ENCODE measurements around the gene PECR.

PECR gene

GRCh38 chr2:216081487-216082116 is at the start of gene PECR, which contains the start of gene TMEM169:
Gene PECR, minus strand, starts transcription at chr2:216081809. Its CDS starts 68 bp downstream, at chr2:216081741.
Gene TMEM169, plus strand, starts transcription at chr2:216081919. Its CDS starts 14,045 bp downstream, at chr2:216095964.
- Histone ChIP-seq H3K9me2 (replicated peaks; ENCODE audit: insufficient read depth, low read length) (no peaks in the 10 kb centered on the region), H3K36me3 (replicated peaks; ENCODE audit: insufficient read depth, low read length) (no peaks in the 10 kb centered on the region), H3K4me3 (ENCODE audit: low read length) (peak within 1 kb of the TSS; percentile 74), H3K79me2 (ENCODE audit: low read length) (peaks cover 20% of the 10 kb centered on the region), H3K4me2 (ENCODE audit: low read depth, low read length) (peak within 1 kb of the TSS; percentile 73), H3K9me3 (replicated peaks; ENCODE audit: insufficient read depth, low read length) (no peaks in the 10 kb centered on the region), H4K20me1 (ENCODE audit: insufficient read depth, low read length) (no peaks in the 10 kb centered on the region), H3F3A (ENCODE audit: insufficient read depth, low read length) (peaks cover 11% of the 10 kb centered on the region), H3K27me3 (replicated peaks; ENCODE audit: insufficient read depth, low read length) (no peaks in the 10 kb centered on the region), H3K4me1 (ENCODE audit: low read length) (peaks cover 12% of the 10 kb centered on the region), H3K9ac (ENCODE audit: low read length) (peak within 1 kb of the TSS; percentile 74), H3K27ac (ENCODE audit: low read length) (peak within 1 kb of the TSS; percentile 45; the same call in 1 of the 2 replicates), H2AFZ (ENCODE audit: low read length) (peak within 1 kb of the TSS; percentile 96)
- TF ChIP-seq, protein P1, sequence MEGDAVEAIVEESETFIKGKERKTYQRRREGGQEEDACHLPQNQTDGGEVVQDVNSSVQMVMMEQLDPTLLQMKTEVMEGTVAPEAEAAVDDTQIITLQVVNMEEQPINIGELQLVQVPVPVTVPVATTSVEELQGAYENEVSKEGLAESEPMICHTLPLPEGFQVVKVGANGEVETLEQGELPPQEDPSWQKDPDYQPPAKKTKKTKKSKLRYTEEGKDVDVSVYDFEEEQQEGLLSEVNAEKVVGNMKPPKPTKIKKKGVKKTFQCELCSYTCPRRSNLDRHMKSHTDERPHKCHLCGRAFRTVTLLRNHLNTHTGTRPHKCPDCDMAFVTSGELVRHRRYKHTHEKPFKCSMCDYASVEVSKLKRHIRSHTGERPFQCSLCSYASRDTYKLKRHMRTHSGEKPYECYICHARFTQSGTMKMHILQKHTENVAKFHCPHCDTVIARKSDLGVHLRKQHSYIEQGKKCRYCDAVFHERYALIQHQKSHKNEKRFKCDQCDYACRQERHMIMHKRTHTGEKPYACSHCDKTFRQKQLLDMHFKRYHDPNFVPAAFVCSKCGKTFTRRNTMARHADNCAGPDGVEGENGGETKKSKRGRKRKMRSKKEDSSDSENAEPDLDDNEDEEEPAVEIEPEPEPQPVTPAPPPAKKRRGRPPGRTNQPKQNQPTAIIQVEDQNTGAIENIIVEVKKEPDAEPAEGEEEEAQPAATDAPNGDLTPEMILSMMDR (IDR thresholded peaks at IDR 0.05; ENCODE audit: low read length), result no peak
- no peak for TF ChIP-seq EZH2 (optimal IDR thresholded peaks at IDR 0.05; ENCODE audit: low read depth, low read length)
- no peak for TF ChIP-seq EZH2phosphoT487 (IDR thresholded peaks at IDR 0.05; ENCODE audit: low read length)
- DNase-seq, result peak; percentile 85

DNA sequence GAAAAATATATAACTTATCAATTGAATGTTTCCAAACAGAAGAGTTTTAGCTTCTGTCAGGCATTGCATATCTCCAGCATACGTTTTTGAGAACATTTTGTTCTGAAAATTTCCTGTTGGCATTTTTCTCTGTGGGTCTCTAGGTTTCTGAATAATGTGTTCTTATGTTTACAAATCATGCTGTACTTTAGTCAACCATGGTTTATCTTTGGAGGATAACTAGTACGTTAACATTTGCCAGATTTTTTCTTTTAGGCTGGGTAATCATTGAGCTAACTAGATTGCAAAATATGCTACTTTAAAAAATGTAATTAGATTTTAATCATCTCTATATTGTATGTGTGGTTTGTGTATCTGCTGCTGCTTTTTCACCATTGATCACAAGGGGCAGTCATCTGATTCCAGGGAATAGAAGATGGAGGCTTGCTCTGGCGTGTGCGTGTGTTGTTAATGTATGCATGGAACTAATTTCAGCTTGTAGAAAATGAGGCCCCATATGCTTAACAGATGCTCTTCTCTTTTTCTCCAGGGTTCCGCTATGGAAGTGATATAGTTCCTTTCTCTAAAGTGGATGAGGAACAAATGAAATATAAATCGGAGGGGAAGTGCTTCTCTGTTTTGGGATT is 48.9 kb upstream of the PECR start:
- Histone ChIP-seq H3K4me1 (ENCODE audit: low read length) (no peaks in the 10 kb centered on the region), H3K27me3 (replicated peaks; ENCODE audit: insufficient read depth, low read length) (no peaks in the 10 kb centered on the region), H3K36me3 (replicated peaks; ENCODE audit: insufficient read depth, low read length) (peaks cover 62% of the 10 kb centered on the region), H3K9me2 (replicated peaks; ENCODE audit: insufficient read depth, low read length) (no peaks in the 10 kb centered on the region), H3F3A (ENCODE audit: insufficient read depth, low read length) (peaks cover 3% of the 10 kb centered on the region; the same call in 1 of the 2 replicates), H4K20me1 (ENCODE audit: insufficient read depth, low read length) (peaks cover 12% of the 10 kb centered on the region; the same call in 1 of the 2 replicates), H3K9ac (ENCODE audit: low read length) (no peak overlapping the region), H3K9me3 (replicated peaks; ENCODE audit: insufficient read depth, low read length) (no peaks in the 10 kb centered on the region), H3K27ac (ENCODE audit: low read length) (no peak overlapping the region), H3K79me2 (ENCODE audit: low read length) (peaks cover 93% of the 10 kb centered on the region), H3K4me2 (ENCODE audit: low read depth, low read length) (no peak overlapping the region), H2AFZ (ENCODE audit: low read length) (no peak overlapping the region), H3K4me3 (ENCODE audit: low read length) (no peak overlapping the region)
- DNase-seq, result no peak
- no peak for TF ChIP-seq EZH2phosphoT487 (IDR thresholded peaks at IDR 0.05; ENCODE audit: low read length)
- TF ChIP-seq EZH2 (optimal IDR thresholded peaks at IDR 0.05; ENCODE audit: low read depth, low read length), result no peak
- TF ChIP-seq, protein P1 (IDR thresholded peaks at IDR 0.05; ENCODE audit: low read length), result 0 out of 2 replicates have a peak, but pooled peaks have one; percentile 4

GRCh38 chr2:216126943-216127342 is 45.3 kb upstream of the PECR start:
- TF ChIP-seq EZH2phosphoT487 (IDR thresholded peaks at IDR 0.05; ENCODE audit: low read length) (no peak), EZH2 (optimal IDR thresholded peaks at IDR 0.05; ENCODE audit: low read depth, low read length) (no peak)
- TF ChIP-seq, protein P1 (IDR thresholded peaks at IDR 0.05; ENCODE audit: low read length), result no peak

More at GRCh38 chr2:216126943-216127342, 45.3 kb upstream of the PECR start:
- H3K9me2 ChIP-seq (replicated peaks; ENCODE audit: insufficient read depth, low read length), result no peaks in the 10 kb centered on the region
- H3K36me3 ChIP-seq (replicated peaks; ENCODE audit: insufficient read depth, low read length), result peaks cover 51% of the 10 kb centered on the region
- no peak overlapping the region for H3K27ac ChIP-seq (ENCODE audit: low read length)
- no peak for DNase-seq
- H3K4me2 ChIP-seq (ENCODE audit: low read depth, low read length), result no peak overlapping the region
- no peak overlapping the region for H3K9ac ChIP-seq (ENCODE audit: low read length)
- no peaks in the 10 kb centered on the region for H3K27me3 ChIP-seq (replicated peaks; ENCODE audit: insufficient read depth, low read length)
- no peak overlapping the region for H2AFZ ChIP-seq (ENCODE audit: low read length)
- H3K4me3 ChIP-seq (ENCODE audit: low read length), result no peak overlapping the region
- H4K20me1 ChIP-seq (ENCODE audit: insufficient read depth, low read length), result peaks cover 12% of the 10 kb centered on the region; the same call in 1 of the 2 replicates
- H3K79me2 ChIP-seq (ENCODE audit: low read length), result peaks cover 91% of the 10 kb centered on the region
- no peaks in the 10 kb centered on the region for H3K9me3 ChIP-seq (replicated peaks; ENCODE audit: insufficient read depth, low read length)
- peaks cover 3% of the 10 kb centered on the region; the same call in 1 of the 2 replicates for H3F3A ChIP-seq (ENCODE audit: insufficient read depth, low read length)
- no peaks in the 10 kb centered on the region for H3K4me1 ChIP-seq (ENCODE audit: low read length)

Data from MM.1S (cell line).